DND-41 (cell line): ENCODE measurements around the gene CHMP6.

Experiments
- ATAC-seq: fragments of 200-7000 bp; cut with Tn5 transposase; 3 replicates; pipeline ENCODE4 v1.9.1; 2021; ENCODE audit warnings: low read depth; ENCODE audit not compliant: insufficient read depth
- DNase-seq: peaks from one replicate; pipeline ENCODE4 v3.0.0-alpha.2; 2020
- H2AFZ ChIP-seq: 2 replicates; pipeline ENCODE4 v1.6.0; 2012; ENCODE audit warnings: low read depth, low read length
- H3K27ac ChIP-seq: 2 replicates; pipeline ENCODE4 v1.5.1; 2012; ENCODE audit warnings: low read length, inconsistent platforms
- H3K27me3 ChIP-seq: fragments of 200-600 bp; sonication (generic); 2 replicates; pipeline ENCODE4 v1.6.0; 2012; ENCODE audit warnings: low read length, mild to moderate bottlenecking, inconsistent platforms; ENCODE audit not compliant: insufficient read depth, poor library complexity
- H3K36me3 ChIP-seq: 2 replicates; pipeline ENCODE4 v1.5.1; 2012; ENCODE audit warnings: low read length, inconsistent platforms; ENCODE audit not compliant: insufficient read depth
- H3K4me1 ChIP-seq: 2 replicates; pipeline ENCODE4 v1.5.1; 2012; ENCODE audit warnings: mild to moderate bottlenecking, low read length; ENCODE audit not compliant: insufficient read depth
- H3K4me2 ChIP-seq: 2 replicates; pipeline ENCODE4 v1.6.0; 2012; ENCODE audit warnings: mild to moderate bottlenecking, moderate library complexity, low read length, inconsistent platforms; ENCODE audit not compliant: insufficient read depth
- H3K4me3 ChIP-seq, 2 experiments: fragments of 200-600 bp in 1 of 2; shearing (Covaris generic) in 1 of 2; 2 replicates each; pipeline ENCODE4 v1.5.1; 2012 to 2016; ENCODE audit warnings: inconsistent platforms in 2 of 2, low read length in 2 of 2, mild to moderate bottlenecking in 2 of 2, low read depth in 1 of 2, moderate library complexity in 1 of 2
- H3K79me2 ChIP-seq: 2 replicates; pipeline ENCODE4 v1.6.0; 2012; ENCODE audit warnings: low read length, inconsistent platforms; ENCODE audit not compliant: insufficient read depth
- H3K9ac ChIP-seq: 2 replicates; pipeline ENCODE4 v1.6.0; 2012; ENCODE audit warnings: low read depth, mild to moderate bottlenecking, inconsistent platforms, low read length, moderate library complexity
- H3K9me3 ChIP-seq: 2 replicates; pipeline ENCODE4 v1.5.1; 2012; ENCODE audit warnings: low read length, moderate library complexity, mild to moderate bottlenecking, inconsistent platforms; ENCODE audit not compliant: insufficient read depth, severe bottlenecking
- H4K20me1 ChIP-seq: 2 replicates; pipeline ENCODE4 v1.6.0; 2012; ENCODE audit warnings: low read length; ENCODE audit not compliant: insufficient read depth
- EZH2 ChIP-seq: IDR thresholded peaks from 3 replicates; pipeline ENCODE4 v1.6.1; 2012; ENCODE audit warnings: borderline replicate concordance, low read depth, mild to moderate bottlenecking, moderate library complexity, low read length, inconsistent platforms; ENCODE audit not compliant: severe bottlenecking
- TF ChIP-seq, protein P1 (sequence below): IDR thresholded peaks from 2 replicates; pipeline ENCODE4 v1.5.1; 2012; ENCODE audit warnings: borderline replicate concordance, low read length, moderate library complexity, mild to moderate bottlenecking; ENCODE audit not compliant: poor library complexity, severe bottlenecking; ENCODE audit errors: extremely low read depth

The CHMP6 gene

DNA sequence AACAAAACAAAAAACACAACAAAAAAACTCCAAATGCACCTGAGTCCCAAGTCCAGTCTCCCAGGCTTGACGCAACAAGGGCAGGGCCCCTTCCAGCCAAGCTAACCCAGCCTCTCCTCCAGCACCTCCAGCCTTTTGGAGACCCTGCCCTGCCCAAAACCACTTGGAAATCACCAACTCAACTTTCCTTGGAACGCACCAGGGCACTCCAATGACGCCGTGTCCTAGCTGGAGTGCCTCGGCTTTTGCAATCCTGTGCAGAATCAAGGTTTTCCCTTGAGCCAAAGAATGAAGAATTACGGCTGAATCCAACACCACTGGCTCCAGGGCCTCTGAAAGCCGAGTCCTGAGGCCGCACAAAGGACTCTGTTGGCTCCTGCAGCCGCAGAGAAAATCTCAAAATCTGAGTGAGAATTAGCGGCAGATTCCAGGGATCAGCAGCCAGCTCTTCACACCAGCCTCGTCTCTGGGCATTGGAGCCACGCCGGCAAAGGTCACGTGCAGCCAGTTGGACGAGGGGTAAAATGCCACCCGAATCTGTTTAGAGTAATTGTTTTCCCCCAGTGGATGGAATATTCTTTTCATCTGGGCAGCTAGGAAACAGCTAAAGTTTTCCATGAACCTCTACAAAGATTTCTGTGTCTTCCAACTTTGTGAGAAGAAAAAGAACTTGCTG is 33.6 kb downstream of the CHMP6 start:
- ATAC-seq: no peak
- no peaks in the 10 kb centered on the region for H3K36me3 ChIP-seq
- no peak overlapping the region for H3K27ac ChIP-seq
- no peak overlapping the region for H3K4me3 ChIP-seq
- no peaks in the 10 kb centered on the region for H3K9me3 ChIP-seq
- no peak overlapping the region for H3K4me2 ChIP-seq
- no peaks in the 10 kb centered on the region for H3K79me2 ChIP-seq
- H2AFZ ChIP-seq: no peak overlapping the region
- peaks cover 8% of the 10 kb centered on the region for H3K4me1 ChIP-seq
- no peak for DNase-seq
- no peak overlapping the region for H3K9ac ChIP-seq
- H3K27me3 ChIP-seq: no peaks in the 10 kb centered on the region
- H4K20me1 ChIP-seq: peaks cover 3% of the 10 kb centered on the region; the same call in 1 of the 2 replicates
- TF ChIP-seq EZH2: no peak
- TF ChIP-seq, protein P1, sequence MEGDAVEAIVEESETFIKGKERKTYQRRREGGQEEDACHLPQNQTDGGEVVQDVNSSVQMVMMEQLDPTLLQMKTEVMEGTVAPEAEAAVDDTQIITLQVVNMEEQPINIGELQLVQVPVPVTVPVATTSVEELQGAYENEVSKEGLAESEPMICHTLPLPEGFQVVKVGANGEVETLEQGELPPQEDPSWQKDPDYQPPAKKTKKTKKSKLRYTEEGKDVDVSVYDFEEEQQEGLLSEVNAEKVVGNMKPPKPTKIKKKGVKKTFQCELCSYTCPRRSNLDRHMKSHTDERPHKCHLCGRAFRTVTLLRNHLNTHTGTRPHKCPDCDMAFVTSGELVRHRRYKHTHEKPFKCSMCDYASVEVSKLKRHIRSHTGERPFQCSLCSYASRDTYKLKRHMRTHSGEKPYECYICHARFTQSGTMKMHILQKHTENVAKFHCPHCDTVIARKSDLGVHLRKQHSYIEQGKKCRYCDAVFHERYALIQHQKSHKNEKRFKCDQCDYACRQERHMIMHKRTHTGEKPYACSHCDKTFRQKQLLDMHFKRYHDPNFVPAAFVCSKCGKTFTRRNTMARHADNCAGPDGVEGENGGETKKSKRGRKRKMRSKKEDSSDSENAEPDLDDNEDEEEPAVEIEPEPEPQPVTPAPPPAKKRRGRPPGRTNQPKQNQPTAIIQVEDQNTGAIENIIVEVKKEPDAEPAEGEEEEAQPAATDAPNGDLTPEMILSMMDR: no peak

DNA sequence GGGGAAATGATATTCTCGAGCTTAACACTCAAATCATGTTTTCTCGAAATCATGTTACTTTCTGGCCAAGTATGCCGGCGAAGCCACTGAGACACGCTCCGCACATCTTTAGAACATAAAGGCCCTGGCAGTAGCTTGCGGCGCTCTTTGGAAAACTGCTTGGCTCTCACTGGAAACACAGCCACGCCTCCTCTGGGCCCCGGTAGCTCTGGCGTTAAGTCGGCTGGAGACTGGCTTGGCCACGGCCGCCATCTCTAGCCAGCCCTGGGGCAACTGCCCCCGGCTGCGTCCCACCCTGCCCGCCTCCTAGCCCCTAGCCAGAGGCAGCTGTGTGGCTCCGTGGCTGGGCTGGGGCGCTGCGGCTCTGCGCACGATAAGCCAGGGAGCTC is 34.1 kb downstream of the CHMP6 start:
- TF ChIP-seq EZH2: no peak
- TF ChIP-seq, protein P1: no peak
- ATAC-seq (no peak), DNase-seq (no peak)
- H3K9ac ChIP-seq: no peak overlapping the region
- H3K36me3 ChIP-seq: no peaks in the 10 kb centered on the region
- H3K27me3 ChIP-seq: no peaks in the 10 kb centered on the region
- H2AFZ ChIP-seq: no peak overlapping the region
- H3K27ac ChIP-seq: no peak overlapping the region
- no peaks in the 10 kb centered on the region for H3K9me3 ChIP-seq
- peaks cover 8% of the 10 kb centered on the region for H3K4me1 ChIP-seq
- no peak overlapping the region for H3K4me3 ChIP-seq
- no peak overlapping the region for H3K4me2 ChIP-seq
- peaks cover 3% of the 10 kb centered on the region; the same call in 1 of the 2 replicates for H4K20me1 ChIP-seq
- H3K79me2 ChIP-seq: no peaks in the 10 kb centered on the region

DNA sequence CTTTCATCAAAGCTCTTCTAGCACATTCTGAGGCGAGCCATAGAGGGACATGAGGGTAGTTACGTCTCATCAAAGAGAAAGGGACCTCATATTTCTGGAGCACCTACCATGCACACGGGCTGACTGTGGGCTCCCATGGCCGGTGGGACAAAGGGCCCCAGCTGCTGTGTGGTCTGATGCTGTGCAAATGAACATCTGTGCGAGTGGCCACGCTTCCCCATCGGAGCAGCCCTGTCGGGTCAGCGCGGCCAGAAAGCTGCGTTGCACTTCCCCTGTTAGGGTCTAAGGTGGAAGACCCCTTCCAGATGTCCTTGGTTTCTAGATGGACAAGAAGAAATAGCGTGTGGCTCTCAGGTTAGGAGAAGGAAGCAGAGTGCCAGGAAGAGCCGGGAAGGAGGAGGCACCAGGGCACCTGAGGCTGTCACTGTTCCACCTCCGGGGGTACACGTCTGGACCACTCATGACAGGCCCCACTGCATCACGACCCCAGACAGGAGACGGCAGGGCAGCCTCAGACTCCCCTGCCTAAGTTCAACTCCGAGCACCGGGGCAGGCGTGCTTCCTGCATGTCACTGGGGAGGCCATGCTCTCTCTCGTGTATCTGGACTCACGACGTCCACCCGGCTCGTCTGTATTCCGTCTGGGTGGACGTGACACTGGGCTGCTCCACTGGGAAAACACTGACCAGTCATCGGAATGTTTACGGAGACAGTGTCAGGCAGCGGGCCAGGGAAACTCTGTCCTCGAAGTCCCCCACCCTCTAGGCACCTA is 34.8 kb downstream of the CHMP6 start:
- H3K27me3 ChIP-seq: no peaks in the 10 kb centered on the region
- no peak overlapping the region for H3K4me3 ChIP-seq
- no peak overlapping the region for H3K4me2 ChIP-seq
- no peaks in the 10 kb centered on the region for H3K36me3 ChIP-seq
- DNase-seq (no peak), ATAC-seq (no peak)
- H3K27ac ChIP-seq: no peak overlapping the region
- no peaks in the 10 kb centered on the region for H3K79me2 ChIP-seq
- H2AFZ ChIP-seq: no peak overlapping the region
- H3K4me1 ChIP-seq: peaks cover 8% of the 10 kb centered on the region
- no peak for TF ChIP-seq EZH2
- TF ChIP-seq, protein P1: no peak
- no peak overlapping the region for H3K9ac ChIP-seq
- peaks cover 3% of the 10 kb centered on the region; the same call in 1 of the 2 replicates for H4K20me1 ChIP-seq
- no peaks in the 10 kb centered on the region for H3K9me3 ChIP-seq
